HG02642 (cell line): ENCODE data around the gene G0S2.

Experiments
- ATAC-seq: cut with Tn5 transposase; IDR thresholded peaks from one replicate; pipeline ENCODE4 v1.9.1; 2021; ENCODE audit warnings: mild to moderate bottlenecking; ENCODE audit not compliant: unreplicated experiment, poor library complexity

Gene G0S2

GRCh38 chr1:209710093-209710492, 34.9 kb downstream of the G0S2 start:
- no peak for ATAC-seq

GRCh38 chr1:209710847-209711246, 35.6 kb downstream of the G0S2 start:
- ATAC-seq = no peak

DNA sequence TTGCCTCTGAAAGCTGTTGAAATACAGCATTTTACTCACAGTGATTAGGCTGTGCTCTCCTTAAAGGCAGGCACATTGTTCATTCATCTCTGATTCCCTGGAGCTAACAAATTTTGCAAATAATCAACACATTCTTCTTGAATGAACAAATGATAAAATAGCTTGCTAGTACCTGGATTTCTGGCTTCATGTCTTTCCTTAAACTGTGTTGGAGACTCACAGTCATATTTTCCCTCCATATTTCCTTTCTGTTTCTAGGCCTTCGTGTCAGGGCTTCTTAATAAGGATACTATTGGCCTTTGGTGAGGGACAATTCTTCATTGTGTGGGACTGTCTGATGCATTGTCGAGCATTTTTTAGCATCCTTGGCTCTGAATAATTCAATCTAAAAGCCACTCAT, 39.1 kb downstream of the G0S2 start:
- no peak for ATAC-seq

- ATAC-seq = no peak
Measured at GRCh38 chr1:209715314-209715713, 40.1 kb downstream of the G0S2 start.

- ATAC-seq = no peak
Measured at GRCh38 chr1:209717818-209718217, 42.6 kb downstream of the G0S2 start.

DNA sequence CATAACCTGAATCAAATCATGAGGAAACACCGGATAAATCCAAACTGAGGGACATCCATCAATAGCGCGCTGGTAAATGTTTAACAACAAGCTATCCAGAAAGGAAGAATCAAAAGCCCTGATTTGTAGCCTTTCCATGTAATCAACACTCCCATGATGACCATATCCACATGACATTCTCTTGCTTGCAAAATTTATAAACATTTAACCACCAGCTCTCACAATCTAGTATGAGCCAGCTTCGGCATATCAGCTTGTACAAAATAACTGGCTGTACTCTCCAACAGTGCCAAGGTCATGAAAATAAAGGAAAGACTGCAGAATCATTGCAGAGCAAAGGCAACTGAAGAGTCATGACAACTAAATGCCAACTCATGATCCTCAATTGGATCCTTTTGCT, 45.1 kb downstream of the G0S2 start:
- no peak for ATAC-seq

- no peak for ATAC-seq
Measured at GRCh38 chr1:209720826-209721225, 45.6 kb downstream of the G0S2 start.

DNA sequence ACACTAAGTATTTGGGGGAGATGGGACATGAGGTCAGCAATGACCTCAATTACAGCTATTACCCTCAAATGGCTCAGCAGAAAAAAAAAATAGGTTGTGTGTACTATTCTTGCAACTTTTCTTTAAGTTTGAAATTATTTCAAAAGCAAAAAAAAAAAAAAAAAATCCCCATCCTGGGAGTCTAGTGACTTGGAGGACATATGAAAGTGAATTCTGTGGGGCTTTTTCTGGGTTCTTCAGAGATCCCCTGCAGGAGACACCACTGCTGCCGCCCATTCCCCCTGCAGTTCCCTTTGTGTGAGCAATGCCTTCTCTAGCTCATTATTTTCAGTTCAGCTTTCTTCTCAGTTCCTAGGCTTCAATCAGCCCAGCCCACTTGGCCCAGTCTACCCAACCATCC, 46.1 kb downstream of the G0S2 start:
- no peak for ATAC-seq

DNA sequence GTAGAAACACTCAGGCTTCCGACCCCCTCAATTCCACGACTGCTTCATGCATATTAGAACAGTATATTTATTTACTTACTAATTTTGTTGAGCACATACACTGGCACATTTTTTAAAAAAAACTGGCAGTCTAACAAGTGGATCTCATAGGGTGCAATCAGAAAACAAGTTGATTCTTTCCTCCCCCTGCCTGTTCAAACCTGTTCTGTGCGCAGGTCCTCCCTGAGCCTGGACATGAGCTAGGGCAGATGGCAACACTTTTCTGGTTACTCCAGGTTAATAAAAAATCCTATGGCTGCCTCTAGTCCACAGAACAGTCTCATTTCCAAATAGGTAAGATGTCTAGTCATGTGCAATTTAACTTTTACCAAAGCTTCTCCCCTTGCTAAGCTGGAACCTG, 48.1 kb downstream of the G0S2 start:
- no peak for ATAC-seq

GRCh38 chr1:209723756-209724693, 48.8 kb downstream of the G0S2 start:
- peak; percentile 58 for ATAC-seq
